ENCODE results near the gene TMA7B. TPM values are rescaled to one million over a fixed set of nuclear protein-coding genes. Genes with fewer than 3 reads are reported as not detected.

TMA7B gene
- total RNA-seq, 4 donors from 2014 or later: not detected

- ATAC-seq (ENCODE audit: low FRiP score): no peak
- no peak for TF ChIP-seq CTCF (IDR thresholded peaks at IDR 0.05)
- no peak for DNase-seq (ENCODE audit: low spot score)
These were observed 34.1 kb upstream of the TMA7B start for GRCh38 chr22:39925909-39926679.

GRCh38 chr22:39926753-39927152, 33.4 kb upstream of the TMA7B start:
- ATAC-seq (ENCODE audit: low FRiP score) (no peak), DNase-seq (ENCODE audit: low spot score) (no peak)
- no peak for TF ChIP-seq CTCF (IDR thresholded peaks at IDR 0.05)

GRCh38 chr22:39927544-39927943, 32.7 kb upstream of the TMA7B start:
- no peak for TF ChIP-seq CTCF (IDR thresholded peaks at IDR 0.05)
- ATAC-seq (ENCODE audit: low FRiP score) (no peak), DNase-seq (ENCODE audit: low spot score) (no peak)

- ATAC-seq (ENCODE audit: low FRiP score): no peak
- DNase-seq (ENCODE audit: low spot score): no peak
- no peak for TF ChIP-seq CTCF (IDR thresholded peaks at IDR 0.05)
These were observed 31.4 kb upstream of the TMA7B start for GRCh38 chr22:39928536-39929520.

- DNase-seq (ENCODE audit: low spot score): no peak
- ATAC-seq (ENCODE audit: low FRiP score): no peak
- no peak for TF ChIP-seq CTCF (IDR thresholded peaks at IDR 0.05)
These were observed 28.9 kb upstream of the TMA7B start for GRCh38 chr22:39931251-39931650.

- DNase-seq (ENCODE audit: low spot score) (no peak), ATAC-seq (ENCODE audit: low FRiP score) (no peak)
- TF ChIP-seq CTCF (IDR thresholded peaks at IDR 0.05): no peak
These were observed 28.0 kb upstream of the TMA7B start for GRCh38 chr22:39932166-39932565.
